Measurements from ENCODE around the gene PXYLP1.

DNA sequence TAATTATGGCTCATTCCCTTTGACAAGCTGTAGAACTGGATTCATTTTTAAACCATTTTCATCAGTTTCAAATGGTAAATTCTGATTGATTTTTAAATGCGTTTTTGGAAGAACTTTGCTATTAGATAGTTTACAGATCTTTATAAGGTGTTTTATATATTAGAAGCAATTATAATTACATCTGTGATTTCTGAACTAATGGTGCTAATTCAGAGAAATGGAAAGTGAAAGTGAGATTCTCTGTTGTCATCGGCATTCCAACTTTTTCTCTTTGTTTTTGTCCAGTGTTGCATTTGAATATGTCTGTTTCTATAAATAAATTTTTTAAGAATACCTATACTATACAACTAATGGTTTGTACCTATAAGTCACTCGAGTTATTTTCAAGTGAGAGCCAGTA, 62.7 kb downstream of the PXYLP1 start:
- TF ChIP-seq POLR2A (IDR thresholded peaks at IDR 0.05) (no peak), EP300 (IDR thresholded peaks at IDR 0.05) (no peak)
- TF ChIP-seq, protein P1, sequence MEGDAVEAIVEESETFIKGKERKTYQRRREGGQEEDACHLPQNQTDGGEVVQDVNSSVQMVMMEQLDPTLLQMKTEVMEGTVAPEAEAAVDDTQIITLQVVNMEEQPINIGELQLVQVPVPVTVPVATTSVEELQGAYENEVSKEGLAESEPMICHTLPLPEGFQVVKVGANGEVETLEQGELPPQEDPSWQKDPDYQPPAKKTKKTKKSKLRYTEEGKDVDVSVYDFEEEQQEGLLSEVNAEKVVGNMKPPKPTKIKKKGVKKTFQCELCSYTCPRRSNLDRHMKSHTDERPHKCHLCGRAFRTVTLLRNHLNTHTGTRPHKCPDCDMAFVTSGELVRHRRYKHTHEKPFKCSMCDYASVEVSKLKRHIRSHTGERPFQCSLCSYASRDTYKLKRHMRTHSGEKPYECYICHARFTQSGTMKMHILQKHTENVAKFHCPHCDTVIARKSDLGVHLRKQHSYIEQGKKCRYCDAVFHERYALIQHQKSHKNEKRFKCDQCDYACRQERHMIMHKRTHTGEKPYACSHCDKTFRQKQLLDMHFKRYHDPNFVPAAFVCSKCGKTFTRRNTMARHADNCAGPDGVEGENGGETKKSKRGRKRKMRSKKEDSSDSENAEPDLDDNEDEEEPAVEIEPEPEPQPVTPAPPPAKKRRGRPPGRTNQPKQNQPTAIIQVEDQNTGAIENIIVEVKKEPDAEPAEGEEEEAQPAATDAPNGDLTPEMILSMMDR (IDR thresholded peaks at IDR 0.05), result no peak

Measured in tibial nerve (tissue), 4 donors.